H1 (cell line): ENCODE measurements around the gene NCF2. TPM values are rescaled to one million over a fixed set of nuclear protein-coding genes. Genes with fewer than 3 reads are reported as not detected.

Experiments
- CTCF ChIA-PET: fragments of 300-600 bp; sonication (Branson Sonifier 250); formaldehyde crosslinking; loops from one replicate; lab custom pipeline; 2021; ENCODE audit not compliant: partially characterized antibody; lab: Charles Lee
- POLR2A ChIA-PET: fragments of 300-600 bp; sonication (Branson Sonifier 250); formaldehyde crosslinking; loops from one replicate; lab custom pipeline; 2021; ENCODE audit warnings: inconsistent platforms; ENCODE audit not compliant: partially characterized antibody; lab: Charles Lee
- DNase-seq, 2 experiments: peaks; one replicate each; pipeline versions ENCODE4 v3.0.0 to v3.0.0-alpha.2; 2010 to 2022; ENCODE audit warnings: low spot score in 2 of 2, low read depth in 1 of 2, mixed read lengths in 1 of 2
- FAIRE-seq: peaks from 2 replicates; lab custom pipeline; 2011; peaks lifted over from hg19 to GRCh38; lab: Jason Lieb, UNC
- H2AFZ ChIP-seq: 2 replicates; pipeline ENCODE4 v1.8.1; 2012; ENCODE audit warnings: low read length, inconsistent platforms
- H2AK5ac ChIP-seq: 2 replicates; pipeline ENCODE4 v1.6.1; 2013; ENCODE audit warnings: low read depth, low read length
- H2BK120ac ChIP-seq: replicated peaks from 2 replicates; pipeline ENCODE3; 2013; ENCODE audit warnings: low read depth, low read length, inconsistent platforms
- H2BK12ac ChIP-seq: 2 replicates; pipeline ENCODE4 v1.6.1; 2013; ENCODE audit warnings: low read depth, low read length
- H2BK15ac ChIP-seq: 2 replicates; pipeline ENCODE4 v1.6.1; 2013; ENCODE audit warnings: low read length
- H2BK20ac ChIP-seq: 2 replicates; pipeline ENCODE4 v1.6.1; 2013; ENCODE audit warnings: low read length
- H2BK5ac ChIP-seq: 2 replicates; pipeline ENCODE4 v1.6.1; 2013; ENCODE audit warnings: low read depth, low read length
- H3K14ac ChIP-seq: 2 replicates; pipeline ENCODE4 v1.6.1; 2013; ENCODE audit warnings: inconsistent platforms; ENCODE audit not compliant: insufficient read length
- H3K18ac ChIP-seq: 2 replicates; pipeline ENCODE4 v1.6.1; 2013; ENCODE audit warnings: low read length; ENCODE audit errors: extremely low read depth
- H3K23ac ChIP-seq: 2 replicates; pipeline ENCODE4 v1.6.1; 2013; ENCODE audit warnings: inconsistent platforms; ENCODE audit not compliant: insufficient read length
- H3K23me2 ChIP-seq: 2 replicates; pipeline ENCODE4 v1.6.1; 2013; ENCODE audit warnings: low read depth, low read length
- H3K27ac ChIP-seq: 2 replicates; pipeline ENCODE4 v1.6.1; 2011; ENCODE audit warnings: low read depth, low read length, inconsistent platforms
- H3K27me3 ChIP-seq, 4 experiments: replicated peaks in 1 of 4; 1 replicate in 1 of 4; 2 replicates in 3 of 4; pipeline versions ENCODE4 v1.6.1 to v1.8.1; 2011 to 2013; ENCODE audit warnings: low read length in 3 of 4, mild to moderate bottlenecking in 3 of 4, inconsistent platforms in 2 of 4, mixed read lengths in 2 of 4, moderate library complexity in 1 of 4; ENCODE audit not compliant: control insufficient read depth in 3 of 4, insufficient read depth in 3 of 4; ENCODE audit errors: extremely low read depth in 1 of 4
- H3K36me3 ChIP-seq, 4 experiments: 2 replicates each; pipeline versions ENCODE4 v1.6.1 to v1.8.1; 2011 to 2013; ENCODE audit warnings: mild to moderate bottlenecking in 4 of 4, low read length in 3 of 4, moderate library complexity in 2 of 4, control low read depth in 1 of 4, inconsistent platforms in 1 of 4; ENCODE audit not compliant: insufficient read depth in 4 of 4, control insufficient read depth in 2 of 4
- H3K4ac ChIP-seq: replicated peaks from 2 replicates; pipeline ENCODE3; 2013; ENCODE audit warnings: low read length, low read depth, mixed read lengths, inconsistent platforms; ENCODE audit not compliant: insufficient read length
- H3K4me1 ChIP-seq, 4 experiments: replicated peaks in 1 of 4; 1 replicate in 1 of 4; 2 replicates in 3 of 4; pipeline versions ENCODE4 v1.6.1 to v1.8.1; 2011 to 2013; ENCODE audit warnings: low read length in 3 of 4, inconsistent platforms in 2 of 4, mixed read lengths in 1 of 4; ENCODE audit not compliant: insufficient read depth in 4 of 4, control insufficient read depth in 3 of 4
- H3K4me2 ChIP-seq, 2 experiments: 2 replicates each; pipeline versions ENCODE4 v1.6.1 to v1.8.1; 2011 to 2013; ENCODE audit warnings: low read depth in 2 of 2, low read length in 2 of 2, control low read depth in 1 of 2, inconsistent platforms in 1 of 2, mild to moderate bottlenecking in 1 of 2; ENCODE audit not compliant: insufficient read depth in 1 of 2
- H3K4me3 ChIP-seq, 4 experiments: fragments of 200-600, 300-600 bp in 1 of 4; sonication (generic), shearing (Covaris generic), sonication (Bioruptor Twin) in 1 of 4; 2 replicates each; pipeline versions ENCODE4 v1.5.1 to v1.8.1; 2011 to 2016; ENCODE audit warnings: low read length in 4 of 4, low read depth in 3 of 4, control low read depth in 2 of 4, inconsistent platforms in 2 of 4, mild to moderate bottlenecking in 2 of 4, mixed read lengths in 1 of 4, moderate library complexity in 1 of 4; ENCODE audit not compliant: insufficient read depth in 2 of 4; ENCODE audit errors: extremely low read depth in 1 of 4
- H3K56ac ChIP-seq: replicated peaks from 2 replicates; pipeline ENCODE3; 2013; ENCODE audit warnings: low read depth, mild to moderate bottlenecking, mixed read lengths, low read length, inconsistent platforms; ENCODE audit not compliant: insufficient read length
- H3K79me1 ChIP-seq: 2 replicates; pipeline ENCODE4 v1.6.1; 2013; ENCODE audit warnings: low read depth, low read length, control low read depth
- H3K79me2 ChIP-seq, 2 experiments: 2 replicates each; pipeline versions ENCODE4 v1.6.1 to v1.8.1; 2012 to 2013; ENCODE audit warnings: low read length in 2 of 2, mild to moderate bottlenecking in 2 of 2, inconsistent platforms in 1 of 2; ENCODE audit not compliant: insufficient read depth in 2 of 2, control insufficient read depth in 1 of 2
- H3K9ac ChIP-seq, 4 experiments: replicated peaks in 1 of 4; 1 replicate in 1 of 4; 2 replicates in 3 of 4; pipeline versions ENCODE4 v1.6.1 to v1.8.1; 2011 to 2013; ENCODE audit warnings: low read depth in 3 of 4, low read length in 3 of 4, control low read depth in 2 of 4, mild to moderate bottlenecking in 2 of 4, moderate library complexity in 2 of 4, inconsistent platforms in 1 of 4; ENCODE audit errors: extremely low read depth in 1 of 4
- H3K9me3 ChIP-seq, 2 experiments: 2 replicates each; pipeline versions ENCODE4 v1.6.1 to v1.8.1; 2012 to 2013; ENCODE audit warnings: mild to moderate bottlenecking in 2 of 2, moderate library complexity in 2 of 2, control low read depth in 1 of 2, inconsistent platforms in 1 of 2, low read depth in 1 of 2, low read length in 1 of 2, mixed read lengths in 1 of 2; ENCODE audit not compliant: insufficient read depth in 2 of 2
- H4K20me1 ChIP-seq, 2 experiments: replicated peaks in 1 of 2; 2 replicates each; pipeline versions ENCODE3 to v1.8.1; 2011 to 2013; ENCODE audit warnings: inconsistent platforms in 2 of 2, low read length in 2 of 2, mild to moderate bottlenecking in 1 of 2; ENCODE audit not compliant: insufficient read depth in 2 of 2, control insufficient read depth in 1 of 2
- H4K5ac ChIP-seq: 2 replicates; pipeline ENCODE4 v1.6.1; 2013; ENCODE audit warnings: low read length, low read depth, mixed read lengths, inconsistent platforms; ENCODE audit not compliant: insufficient read length
- H4K8ac ChIP-seq: 2 replicates; pipeline ENCODE4 v1.8.0; 2013; ENCODE audit warnings: mild to moderate bottlenecking, moderate library complexity, low read length, inconsistent platforms; ENCODE audit not compliant: insufficient read depth; ENCODE audit errors: extremely low read depth
- H4K91ac ChIP-seq: replicated peaks from 2 replicates; pipeline ENCODE3; 2013; ENCODE audit warnings: low read length, mixed read lengths, inconsistent platforms; ENCODE audit not compliant: insufficient read length
- ASH2L ChIP-seq: fragments of 200-600, 300-600 bp; sonication (generic); IDR thresholded peaks from one replicate; pipeline ENCODE4 v1.7.1; 2017; ENCODE audit warnings: low read length
- CTBP2 ChIP-seq: IDR thresholded peaks from 2 replicates; pipeline ENCODE4 v1.7.0; 2011; ENCODE audit warnings: borderline replicate concordance, mild to moderate bottlenecking, moderate library complexity, mixed read lengths, low read length; ENCODE audit not compliant: insufficient read depth, insufficient read length
- GABPA ChIP-seq: IDR thresholded peaks from 2 replicates; pipeline ENCODE4 v1.6.1; 2011; ENCODE audit warnings: mild to moderate bottlenecking, low read length, moderate library complexity, borderline replicate concordance; ENCODE audit not compliant: insufficient read depth
- HDAC2 ChIP-seq, 2 experiments: fragments of 300-600 bp in 1 of 2; sonication (generic) in 1 of 2; IDR thresholded peaks; 2 replicates each; pipeline ENCODE4 v1.6.1; 2011 to 2012; ENCODE audit warnings: low read depth in 2 of 2, low read length in 2 of 2, mild to moderate bottlenecking in 2 of 2, moderate library complexity in 2 of 2, borderline replicate concordance in 1 of 2, inconsistent platforms in 1 of 2
- JUND ChIP-seq: IDR thresholded peaks from 2 replicates; pipeline ENCODE4 v1.6.1; 2011; ENCODE audit warnings: mild to moderate bottlenecking, improper control_type of control experiment, low read length
- MAFK ChIP-seq: IDR thresholded peaks from 2 replicates; pipeline ENCODE4 v1.6.1; 2012; ENCODE audit warnings: low read depth, mild to moderate bottlenecking, improper control_type of control experiment, low read length
- RNF2 ChIP-seq: fragments of 200-900, 300-1000 bp; sonication (generic); IDR thresholded peaks from 2 replicates; pipeline ENCODE4 v1.7.1; 2016; ENCODE audit warnings: borderline replicate concordance, low read depth, mild to moderate bottlenecking, antibody characterized with exemption, low read length; ENCODE audit not compliant: poor library complexity, severe bottlenecking; ENCODE audit errors: missing control alignments
- SP1 ChIP-seq: IDR thresholded peaks from 2 replicates; pipeline ENCODE4 v1.6.1; 2011; ENCODE audit warnings: low read depth, low read length
- SRF ChIP-seq: IDR thresholded peaks from 2 replicates; pipeline ENCODE4 v1.6.1; 2011; ENCODE audit warnings: mild to moderate bottlenecking, low read depth, low read length, moderate library complexity
- TBP ChIP-seq: IDR thresholded peaks from 2 replicates; pipeline ENCODE4 v1.6.1; 2011; ENCODE audit warnings: low read depth, low read length, improper control_type of control experiment
- TCF12 ChIP-seq: IDR thresholded peaks from 2 replicates; pipeline ENCODE4 v1.6.1; 2011; ENCODE audit warnings: low read depth, mild to moderate bottlenecking, low read length
- WGBS, 2 experiments: shearing (Covaris generic) in 1 of 2; methylation state at CpG; one replicate each; pipeline versions ENCODE4 v1.1.6 to v1.1.7; 2013 to 2015; ENCODE audit warnings: low lambda C conversion rate in 2 of 2, mixed read lengths in 2 of 2, inconsistent platforms in 1 of 2, low coverage in 1 of 2, missing lambda C conversion rate in 1 of 2; ENCODE audit not compliant: insufficient replicate concordance in 2 of 2, insufficient coverage in 1 of 2, insufficient read length in 1 of 2; ENCODE audit errors: extremely low coverage in 1 of 2, missing lambda C conversion rate in 1 of 2; 5-methylcytosine and 5-hydroxymethylcytosine counted together
- polyA plus RNA-seq, 7 experiments: library from polyadenylated mRNA; depleted of rRNA in 3 of 7; stranded (reverse) in 5 of 7; unstranded in 2 of 7; fragments of >200 nt in 5 of 7; fragments of 200-250 nt in 2 of 7; gene quantifications; 1 replicate in 5 of 7; 2 replicates in 1 of 7; 4 replicates in 1 of 7; pipeline versions ENCODE4 v1.2.1 to v1.2.3, GENCODE V29; 2011 to 2013; ENCODE audit warnings: missing spikeins in 2 of 7, mixed read lengths in 2 of 7
- total RNA-seq: library from RNA; stranded (reverse); fragmentation: NEBNext Ultra II Directional; extraction: Animal tissue kit (Norgen Biotek cat#: 25700); gene quantifications from 2 replicates; pipeline ENCODE4 v1.2.1, GENCODE V29; 2021
- TF ChIP-seq, protein P1 (sequence below): IDR thresholded peaks from 2 replicates; pipeline ENCODE4 v1.6.1; 2011; ENCODE audit warnings: low read length, improper control_type of control experiment
- TF ChIP-seq, protein P2 (sequence below): IDR thresholded peaks from 2 replicates; pipeline ENCODE4 v1.6.1; 2012; ENCODE audit warnings: inconsistent platforms

The NCF2 gene
- total and polyA plus RNA-seq, 2 of the 8 experiments (the other 6 are each of a cell fraction or from before 2014, with no cell fraction given) = not detected

DNA sequence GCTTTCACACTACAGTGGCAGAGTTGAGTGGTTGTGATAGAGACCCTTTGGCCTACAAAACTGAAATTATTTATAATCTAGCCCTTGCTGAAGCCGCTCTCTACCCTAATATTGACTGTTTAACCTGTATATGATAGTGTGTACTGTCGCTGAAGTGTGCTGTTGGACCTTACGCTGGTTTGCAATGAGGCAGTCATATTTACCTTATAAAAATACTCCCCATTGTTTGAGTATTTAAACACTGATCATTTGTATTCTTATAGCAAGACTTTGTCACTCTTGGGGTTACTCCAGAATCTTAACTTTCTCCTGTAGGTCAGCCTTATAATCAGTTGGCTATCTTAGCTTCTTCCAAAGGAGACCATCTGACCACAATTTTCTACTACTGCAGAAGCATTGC, 61.7 kb downstream of the NCF2 start:
- Histone ChIP-seq H3K27me3 (no peaks in the 10 kb centered on the region), H3K4me3 (no peak overlapping the region), H2BK120ac (no peak overlapping the region), H3K56ac (no peak overlapping the region), H4K91ac (no peak overlapping the region), H3K9ac (no peak overlapping the region), H4K8ac (no peak overlapping the region), H3K36me3 (peaks cover 3 to 47% (median 26%) of the 10 kb centered on the region in 4 experiments; a peak in 6 of 8 replicates), H2BK20ac (no peak overlapping the region), H3K14ac (no peak overlapping the region), H3K4ac (no peak overlapping the region), H3K79me2 (no peaks in the 10 kb centered on the region), H3K23ac (no peak overlapping the region), H2BK5ac (no peak overlapping the region), H2AK5ac (no peak overlapping the region), H3K79me1 (no peaks in the 10 kb centered on the region), H4K20me1 (no peaks in the 10 kb centered on the region), H3K23me2 (no peaks in the 10 kb centered on the region), H2BK12ac (no peak overlapping the region), H3K9me3 (no peaks in the 10 kb centered on the region), H3K4me2 (no peak overlapping the region), H2AFZ (no peak overlapping the region), H3K4me1 (no peaks in the 10 kb centered on the region), H3K18ac (no peak overlapping the region), H4K5ac (no peak overlapping the region), H2BK15ac (no peak overlapping the region), H3K27ac (no peak overlapping the region)
- 96% methylated on average over 3 of the region's 3 CpGs; no CpG with 5 or more reads in 1 of the 2 experiments for WGBS, 2 experiments
- FAIRE-seq = no peak
- POLR2A ChIA-PET = no interaction called here
- CTCF ChIA-PET = no interaction called here
- DNase-seq = no peak
- TF ChIP-seq RNF2 = no peak
- TF ChIP-seq, protein P1, sequence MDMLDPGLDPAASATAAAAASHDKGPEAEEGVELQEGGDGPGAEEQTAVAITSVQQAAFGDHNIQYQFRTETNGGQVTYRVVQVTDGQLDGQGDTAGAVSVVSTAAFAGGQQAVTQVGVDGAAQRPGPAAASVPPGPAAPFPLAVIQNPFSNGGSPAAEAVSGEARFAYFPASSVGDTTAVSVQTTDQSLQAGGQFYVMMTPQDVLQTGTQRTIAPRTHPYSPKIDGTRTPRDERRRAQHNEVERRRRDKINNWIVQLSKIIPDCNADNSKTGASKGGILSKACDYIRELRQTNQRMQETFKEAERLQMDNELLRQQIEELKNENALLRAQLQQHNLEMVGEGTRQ = no peak
- no peak for TF ChIP-seq TCF12
- no peak for TF ChIP-seq SRF
- TF ChIP-seq CTBP2 = no peak
- no peak for TF ChIP-seq GABPA
- TF ChIP-seq HDAC2 (IDR thresholded peaks at IDR 0.05; ENCODE audit: borderline replicate concordance in 1 of 2, low read depth in 2 of 2, low read length in 2 of 2) = no peak
- TF ChIP-seq JUND = no peak
- TF ChIP-seq ASH2L = no peak
- no peak for TF ChIP-seq TBP
- TF ChIP-seq, protein P2, sequence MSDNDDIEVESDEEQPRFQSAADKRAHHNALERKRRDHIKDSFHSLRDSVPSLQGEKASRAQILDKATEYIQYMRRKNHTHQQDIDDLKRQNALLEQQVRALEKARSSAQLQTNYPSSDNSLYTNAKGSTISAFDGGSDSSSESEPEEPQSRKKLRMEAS = no peak
- TF ChIP-seq MAFK = no peak
- TF ChIP-seq SP1 = no peak
